Activated naive CD8-positive, alpha-beta T cell treated with anti-CD3 and anti-CD28 coated beads, Interleukin-2, amount 10 ng/mL, durations not matched to agents 7 days and 5 days (primary cell): ENCODE results near the gene ZDHHC8. TPM values are rescaled to one million over a fixed set of nuclear protein-coding genes. Genes with fewer than 3 reads are reported as not detected.
A peak's percentile ranks its signal among the peaks of the same experiment; 100 is the strongest.

Experiments used
- ATAC-seq: fragments of 150-1000 bp; cut with Tn5 transposase; one replicate; pipeline ENCODE4 v1.10.0; 2021; ENCODE audit warnings: low read depth, moderate library complexity
- POLR2A ChIA-PET: fragments of 350-600 bp; sonication (Branson Sonifier 250); formaldehyde crosslinking; loops from one replicate; lab custom pipeline; 2021; ENCODE audit warnings: antibody characterized with exemption; lab: Charles Lee
- DNase-seq: peaks from one replicate; pipeline ENCODE4 v3.0.0; 2021
- H3K27ac Mint-ChIP-seq: one replicate; pipeline ENCODE4 v1.8.0; 2022; ENCODE audit warnings: mild to moderate bottlenecking, mixed read lengths
- H3K27me3 Mint-ChIP-seq: one replicate; pipeline ENCODE4 v1.8.0; 2022; ENCODE audit warnings: mild to moderate bottlenecking, moderate library complexity, mixed read lengths
- H3K36me3 Mint-ChIP-seq: one replicate; pipeline ENCODE4 v1.8.0; 2021; ENCODE audit warnings: mild to moderate bottlenecking, mixed read lengths
- H3K4me1 Mint-ChIP-seq: one replicate; pipeline ENCODE4 v1.8.0; 2021; ENCODE audit warnings: mixed read lengths
- H3K4me3 Mint-ChIP-seq: one replicate; pipeline ENCODE4 v1.8.0; 2022; ENCODE audit warnings: mild to moderate bottlenecking, moderate library complexity, mixed read lengths
- H3K9me3 Mint-ChIP-seq: one replicate; pipeline ENCODE4 v1.8.0; 2021; ENCODE audit warnings: mixed read lengths
- total RNA-seq, 2 experiments: library from RNA; stranded (reverse); gene quantifications; one replicate each; pipeline ENCODE4 v1.2.3, GENCODE V29; 2021

The ZDHHC8 gene
- total RNA-seq, 2 experiments from 2014 or later: 64.1 to 66.9 TPM

DNA sequence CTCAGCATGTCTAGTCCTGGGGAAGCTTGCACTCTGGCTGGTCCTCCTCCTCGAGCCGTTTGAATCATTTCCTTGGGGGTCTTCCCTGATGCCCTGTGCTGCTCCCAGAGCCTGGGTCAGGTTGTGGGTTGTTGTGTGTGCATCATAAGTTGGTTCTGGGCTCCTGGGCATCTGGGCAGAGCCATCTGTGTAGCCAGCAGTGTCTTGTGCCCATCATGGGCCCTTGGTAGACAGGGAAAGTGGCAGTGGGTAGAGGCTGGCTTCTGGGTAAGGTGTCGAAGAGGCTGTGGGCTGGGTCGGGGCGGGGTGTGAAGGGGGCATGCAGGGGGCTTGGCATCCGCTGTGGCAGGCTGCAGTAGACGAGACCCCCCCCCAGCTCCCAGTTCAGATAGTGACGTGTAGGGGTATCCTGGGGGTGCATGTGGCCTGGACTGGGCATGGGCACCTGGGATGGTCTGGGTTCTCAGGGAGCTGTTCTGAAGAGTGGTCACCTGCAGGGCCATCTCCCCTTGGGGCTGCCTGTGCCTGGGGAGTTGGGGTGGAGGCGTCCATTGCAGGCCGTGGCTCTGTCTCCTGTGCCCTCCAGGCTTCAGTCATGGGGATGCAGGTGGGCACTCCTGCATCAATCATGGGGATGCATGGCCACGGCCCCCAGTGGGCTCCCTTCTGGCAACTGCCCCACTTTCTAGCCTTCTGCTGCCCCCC, 7.4 kb upstream of the ZDHHC8 start:
- Mint-ChIP-seq H3K4me1 (peaks cover 17% of the 10 kb centered on the region), H3K36me3 (peaks cover 16% of the 10 kb centered on the region)

GRCh38 chr22:20125201-20126174, 6.1 kb upstream of the ZDHHC8 start:
- Mint-ChIP-seq H3K4me3 (no peak overlapping the region), H3K36me3 (peaks cover 9% of the 10 kb centered on the region), H3K27me3 (no peaks in the 10 kb centered on the region), H3K27ac (no peak overlapping the region), H3K9me3 (no peaks in the 10 kb centered on the region), H3K4me1 (peaks cover 13% of the 10 kb centered on the region)
- DNase-seq (no peak), ATAC-seq (no peak)
- POLR2A ChIA-PET: no interaction called here

More for the DNA sequence above, 7.4 kb upstream of the ZDHHC8 start:
- Mint-ChIP-seq H3K9me3 (no peaks in the 10 kb centered on the region), H3K27me3 (no peaks in the 10 kb centered on the region), H3K4me3 (no peak overlapping the region), H3K27ac (peak overlapping the region; percentile 78)
- DNase-seq (no peak), ATAC-seq (no peak)
- POLR2A ChIA-PET: interaction anchor here (0.6 kb wide), 1 partner anchor 736 kb away, joined by 5 read pairs; no protein-coding TSS in a partner anchor

GRCh38 chr22:20126284-20127029, 5.1 kb upstream of the ZDHHC8 start:
- Mint-ChIP-seq H3K4me3 (no peak overlapping the region), H3K4me1 (peaks cover 13% of the 10 kb centered on the region), H3K27me3 (no peaks in the 10 kb centered on the region), H3K36me3 (peaks cover 9% of the 10 kb centered on the region), H3K27ac (no peak overlapping the region), H3K9me3 (no peaks in the 10 kb centered on the region)
- no peak for DNase-seq
- ATAC-seq: no peak
- POLR2A ChIA-PET: interaction anchor here (1.1 kb wide), 1 partner anchor 156 kb away, joined by 3 read pairs; no protein-coding TSS in a partner anchor

DNA sequence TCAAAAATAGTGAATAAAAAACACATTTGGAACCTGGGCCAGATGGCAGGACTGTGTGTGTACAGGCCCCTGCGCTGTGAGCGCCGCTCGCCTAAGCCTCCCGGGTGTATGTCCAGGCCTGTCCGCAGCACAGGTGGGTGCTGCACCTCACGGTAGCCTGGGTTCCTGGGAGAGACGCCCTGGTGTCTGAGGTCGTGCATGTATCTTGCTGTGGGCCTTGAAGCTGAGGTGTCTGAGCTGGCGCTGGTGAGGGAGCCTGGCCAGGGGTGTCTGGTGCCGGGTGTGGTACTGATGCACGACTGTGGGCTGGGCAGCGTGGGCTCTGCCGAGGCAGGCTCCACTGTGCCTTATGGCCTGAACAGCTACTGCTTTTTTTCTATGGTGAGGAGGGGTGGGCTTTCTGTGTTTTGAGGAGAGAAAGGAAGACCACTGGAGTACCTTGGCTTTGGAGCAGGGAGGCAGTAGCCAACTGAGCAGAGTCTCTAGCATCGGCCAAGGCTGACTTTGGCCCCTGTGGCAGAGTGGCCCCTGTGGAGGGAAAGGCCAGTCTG, 4.2 kb upstream of the ZDHHC8 start:
- POLR2A ChIA-PET: interaction anchor here (0.6 to 1.4 kb wide), 3 partner anchors 10 to 157 kb away, joined by 3 to 6 read pairs (median 4); partner anchors contain the start of gene TRMT2A
- Mint-ChIP-seq H3K4me1 (peaks cover 9% of the 10 kb centered on the region), H3K27me3 (no peaks in the 10 kb centered on the region), H3K36me3 (peaks cover 5% of the 10 kb centered on the region), H3K9me3 (no peaks in the 10 kb centered on the region), H3K27ac (no peak overlapping the region), H3K4me3 (no peak overlapping the region)
- no peak for DNase-seq
- no peak for ATAC-seq

- no peak for DNase-seq
- POLR2A ChIA-PET: interaction anchor here (0.6 to 1.4 kb wide), 4 partner anchors 11 to 157 kb away, joined by 3 to 6 read pairs (median 4); partner anchors contain the start of gene TRMT2A
- H3K9me3 Mint-ChIP-seq: no peaks in the 10 kb centered on the region
- no peaks in the 10 kb centered on the region for H3K27me3 Mint-ChIP-seq
- no peak overlapping the region for H3K4me3 Mint-ChIP-seq
- no peak overlapping the region for H3K27ac Mint-ChIP-seq
- H3K36me3 Mint-ChIP-seq: peaks cover 5% of the 10 kb centered on the region
- peaks cover 9% of the 10 kb centered on the region for H3K4me1 Mint-ChIP-seq
- no peak for ATAC-seq
These were observed 3.6 kb upstream of the ZDHHC8 start for GRCh38 chr22:20127869-20128618.

DNA sequence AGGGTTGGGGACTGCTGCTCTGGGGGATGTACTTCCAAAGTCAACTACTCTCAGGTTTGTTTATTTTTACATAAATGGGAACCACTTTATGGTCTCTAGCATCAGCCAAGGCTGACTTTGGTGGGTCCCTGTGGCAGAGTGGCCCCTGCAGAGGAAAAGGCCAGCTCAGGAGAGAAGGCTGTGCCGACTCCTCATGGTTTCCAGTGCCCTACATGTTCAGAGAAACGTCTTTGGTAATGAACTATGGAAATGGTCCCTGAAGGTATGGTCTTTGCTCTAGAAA, 3.0 kb upstream of the ZDHHC8 start:
- H3K36me3 Mint-ChIP-seq: peaks cover 5% of the 10 kb centered on the region
- H3K9me3 Mint-ChIP-seq: no peaks in the 10 kb centered on the region
- DNase-seq (no peak), ATAC-seq (no peak)
- H3K4me3 Mint-ChIP-seq: no peak overlapping the region
- H3K27ac Mint-ChIP-seq: peak overlapping the region; percentile 54
- POLR2A ChIA-PET: interaction anchor here (1.1 to 1.4 kb wide), 2 partner anchors 11 to 19 kb away, joined by 3 to 6 read pairs; partner anchors contain the start of gene TRMT2A
- peaks cover 9% of the 10 kb centered on the region for H3K4me1 Mint-ChIP-seq
- no peaks in the 10 kb centered on the region for H3K27me3 Mint-ChIP-seq

DNA sequence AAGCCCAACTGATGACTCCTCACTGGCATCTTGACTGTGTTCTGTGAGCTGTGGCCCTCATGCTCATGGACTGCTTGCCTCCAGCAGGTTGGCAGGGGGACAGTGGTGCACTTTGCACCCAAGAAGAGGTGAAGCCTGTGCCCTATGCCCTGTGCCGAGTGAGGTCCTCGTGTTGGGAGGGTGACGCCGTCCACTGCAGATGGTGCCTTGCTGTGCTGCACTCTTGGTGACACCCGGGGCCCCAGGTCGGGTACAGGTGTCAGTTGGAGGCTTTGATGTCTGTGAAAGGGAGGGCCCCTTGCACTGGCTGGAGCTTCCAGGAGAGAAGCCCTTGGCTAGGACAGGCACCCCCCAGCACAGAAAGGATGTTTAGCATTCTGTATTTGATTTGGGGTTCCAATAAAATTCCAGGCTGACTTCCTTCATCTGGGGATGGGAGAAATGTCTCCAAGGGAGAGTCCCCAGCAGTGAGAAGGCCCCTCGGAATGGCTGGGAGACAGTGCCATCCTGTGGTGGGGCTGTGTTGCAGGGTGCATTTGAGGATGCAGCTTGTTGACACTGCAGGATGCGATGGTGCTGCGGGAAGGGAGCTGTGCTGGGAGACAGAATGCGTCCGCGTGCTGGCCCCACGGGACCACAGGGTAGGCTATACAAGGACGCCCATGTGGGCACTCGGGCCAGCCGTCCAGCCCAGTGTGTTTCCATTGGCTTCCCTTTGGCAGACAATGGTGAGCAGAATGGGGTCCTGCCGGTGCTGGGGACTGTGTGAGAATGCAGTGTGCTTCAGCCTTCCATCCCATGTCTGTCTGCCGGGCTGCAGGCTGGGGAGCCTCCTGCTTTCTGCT, 2.5 kb upstream of the ZDHHC8 start:
- ATAC-seq: peak; percentile 38
- H3K27me3 Mint-ChIP-seq: no peaks in the 10 kb centered on the region
- H3K4me1 Mint-ChIP-seq: peaks cover 9% of the 10 kb centered on the region
- peak; percentile 69 for DNase-seq
- no peaks in the 10 kb centered on the region for H3K9me3 Mint-ChIP-seq
- no peak overlapping the region for H3K4me3 Mint-ChIP-seq
- H3K27ac Mint-ChIP-seq: peak overlapping the region; percentile 54
- POLR2A ChIA-PET: interaction anchor here (0.7 to 1.7 kb wide), 5 partner anchors 11 to 159 kb away, joined by 3 to 9 read pairs (median 4); partner anchors contain the start of genes TANGO2 and TRMT2A
- peaks cover 3% of the 10 kb centered on the region for H3K36me3 Mint-ChIP-seq

- H3K4me3 Mint-ChIP-seq: no peak overlapping the region
- H3K27me3 Mint-ChIP-seq: no peaks in the 10 kb centered on the region
- H3K9me3 Mint-ChIP-seq: no peaks in the 10 kb centered on the region
- peaks cover 9% of the 10 kb centered on the region for H3K4me1 Mint-ChIP-seq
- no peak overlapping the region for H3K27ac Mint-ChIP-seq
- ATAC-seq (no peak), DNase-seq (no peak)
- POLR2A ChIA-PET: interaction anchor here (0.7 to 1.7 kb wide), 4 partner anchors 12 to 159 kb away, joined by 3 to 9 read pairs (median 4); partner anchors contain the start of genes TANGO2 and TRMT2A
- peaks cover 3% of the 10 kb centered on the region for H3K36me3 Mint-ChIP-seq
These were observed 1.9 kb upstream of the ZDHHC8 start for GRCh38 chr22:20129747-20130014.

DNA sequence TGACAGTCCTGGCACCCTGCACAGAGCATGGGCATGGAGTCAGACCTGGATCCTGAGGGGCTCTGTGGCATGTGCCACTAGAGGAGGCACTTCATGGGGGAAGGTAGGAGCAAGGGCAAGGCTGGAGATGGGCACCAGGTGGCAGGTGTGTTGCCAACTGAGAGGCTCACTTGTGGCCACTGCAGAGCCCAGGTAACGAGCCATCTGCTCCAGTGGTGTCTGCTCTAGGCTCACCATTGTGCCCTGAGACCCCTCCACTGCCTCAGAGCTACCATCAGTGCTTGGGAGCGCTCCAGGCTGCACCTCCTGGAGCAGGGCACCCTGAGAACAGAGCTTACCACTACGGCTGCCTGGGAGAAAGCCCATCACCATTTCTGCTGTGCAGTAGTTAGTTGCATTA, 1.3 kb upstream of the ZDHHC8 start:
- Mint-ChIP-seq H3K9me3 (no peaks in the 10 kb centered on the region), H3K4me3 (no peak overlapping the region), H3K4me1 (peaks cover 9% of the 10 kb centered on the region), H3K27ac (no peak overlapping the region), H3K36me3 (peaks cover 3% of the 10 kb centered on the region), H3K27me3 (no peaks in the 10 kb centered on the region)
- DNase-seq: no peak
- ATAC-seq: no peak
- POLR2A ChIA-PET: interaction anchor here (0.7 to 1.7 kb wide), 4 partner anchors 13 to 248 kb away, joined by 3 to 9 read pairs (median 4); partner anchors contain the start of genes TANGO2 and TRMT2A

DNA sequence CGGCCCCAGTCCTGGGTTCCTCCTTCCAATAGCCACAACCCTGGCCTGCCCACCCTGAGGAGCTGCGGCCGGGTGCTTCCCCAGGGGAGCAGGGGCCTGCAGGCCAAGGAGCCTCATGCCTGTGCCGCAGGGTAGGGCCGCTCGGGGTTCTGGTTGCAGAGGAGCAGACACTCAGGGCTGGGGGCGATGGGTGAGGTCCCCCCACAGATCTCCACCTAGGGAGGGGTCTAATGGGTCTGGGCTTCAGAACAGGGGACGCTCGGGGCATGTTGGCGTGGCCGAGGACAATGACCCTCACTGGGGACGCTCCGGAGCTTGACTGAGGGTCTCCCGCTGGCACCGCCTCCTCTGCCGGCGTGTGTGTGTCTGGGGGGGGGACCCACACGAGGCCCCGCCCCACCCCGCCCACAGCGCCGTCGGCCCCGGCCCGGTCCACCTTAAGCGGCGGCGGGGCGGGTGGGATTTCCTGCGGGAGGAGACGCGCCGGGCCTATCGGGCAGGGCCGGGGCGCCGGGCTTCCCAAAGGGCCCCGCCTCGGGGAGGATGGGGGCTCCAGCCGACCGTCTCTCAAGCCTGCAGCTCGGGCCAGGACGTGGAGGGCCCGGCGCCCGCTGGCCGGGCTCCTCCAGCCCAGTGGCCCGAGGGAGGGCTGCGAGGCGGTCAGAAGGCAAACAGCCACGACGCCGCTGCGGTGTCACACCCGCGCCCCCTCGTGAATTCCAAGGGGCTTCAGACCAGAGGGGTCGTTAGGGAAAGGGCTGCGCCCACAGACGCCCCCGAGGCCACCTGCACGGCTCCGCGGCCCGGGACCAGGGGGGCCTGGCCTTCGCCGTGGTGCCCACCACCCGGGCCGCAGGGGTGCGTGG, 640 bp upstream of the ZDHHC8 start:
- H3K4me3 Mint-ChIP-seq: peak overlapping the region; percentile 60

More for the DNA sequence above, 640 bp upstream of the ZDHHC8 start:
- no peaks in the 10 kb centered on the region for H3K9me3 Mint-ChIP-seq
- ATAC-seq (peak; percentile 54), DNase-seq (peak; percentile 81)
- no peak overlapping the region for H3K27ac Mint-ChIP-seq
- no peaks in the 10 kb centered on the region for H3K27me3 Mint-ChIP-seq
- peaks cover 2% of the 10 kb centered on the region for H3K36me3 Mint-ChIP-seq
- POLR2A ChIA-PET: interaction anchor here (0.7 to 1.7 kb wide), 5 partner anchors 13 to 247 kb away, joined by 3 to 9 read pairs (median 3); partner anchors contain the start of genes TANGO2 and TRMT2A
- peaks cover 9% of the 10 kb centered on the region for H3K4me1 Mint-ChIP-seq
